GM21360 (cell line): Measurements from ENCODE around the gene POM121C.
"Not testable (repeated sequence)": the region's sequence is repeated elsewhere in the genome, so short reads cannot be mapped to it uniquely, and the experiment has no call there.

Experiments
- ATAC-seq: cut with Tn5 transposase; IDR thresholded peaks from one replicate; pipeline ENCODE4 v1.9.1; 2021; ENCODE audit warnings: mild to moderate bottlenecking, moderate library complexity; ENCODE audit not compliant: unreplicated experiment

Gene POM121C

DNA sequence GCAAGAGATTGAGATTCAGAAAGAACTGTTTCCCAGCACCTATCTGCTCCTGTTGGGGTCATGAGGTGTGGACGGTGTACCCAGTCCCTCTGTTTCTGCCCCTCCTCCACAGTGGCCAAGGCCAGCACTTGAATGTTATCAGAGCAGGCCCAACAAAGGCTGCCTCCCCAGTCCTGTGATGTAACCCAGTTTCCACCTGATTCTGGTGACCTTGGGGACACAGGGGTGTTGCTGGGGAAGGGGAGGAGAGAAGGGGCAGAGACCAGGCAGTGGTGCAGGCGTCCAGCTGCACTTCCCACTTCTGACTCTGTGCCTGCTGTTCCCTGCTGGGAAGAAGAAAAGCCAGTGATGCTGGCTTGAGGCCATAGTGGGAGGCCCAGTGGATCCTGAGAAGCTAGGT is 88.2 kb downstream of the POM121C start:
- ATAC-seq, result not testable (repeated sequence)

GRCh38 chr7:75395329-75395728 is 90.8 kb downstream of the POM121C start, which contains the start of gene TRIM73:
Gene TRIM73, plus strand, starts transcription at chr7:75395629. Its CDS starts 3,305 bp downstream, at chr7:75398934.
- not testable (repeated sequence) for ATAC-seq

DNA sequence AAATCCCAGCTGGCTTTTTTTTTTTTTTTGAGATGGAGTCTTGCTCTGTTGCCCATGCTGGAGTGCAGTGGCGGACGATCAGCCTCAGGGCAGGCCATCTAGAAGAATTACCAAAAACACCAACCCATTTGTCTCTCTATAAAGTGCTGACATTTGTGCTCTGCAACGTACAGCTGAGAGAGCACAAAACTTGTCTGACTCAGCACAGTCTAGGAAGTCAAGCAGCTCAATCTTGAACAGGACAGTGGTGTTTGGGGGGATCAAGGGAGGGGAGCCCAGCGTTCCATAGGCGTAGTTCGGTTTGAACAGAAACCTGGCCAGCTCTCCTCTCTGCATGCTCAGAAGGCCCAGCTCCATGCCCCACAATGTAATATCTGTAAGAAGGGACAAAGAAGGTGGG is 92.9 kb downstream of the POM121C start:
- not testable (repeated sequence) for ATAC-seq

DNA sequence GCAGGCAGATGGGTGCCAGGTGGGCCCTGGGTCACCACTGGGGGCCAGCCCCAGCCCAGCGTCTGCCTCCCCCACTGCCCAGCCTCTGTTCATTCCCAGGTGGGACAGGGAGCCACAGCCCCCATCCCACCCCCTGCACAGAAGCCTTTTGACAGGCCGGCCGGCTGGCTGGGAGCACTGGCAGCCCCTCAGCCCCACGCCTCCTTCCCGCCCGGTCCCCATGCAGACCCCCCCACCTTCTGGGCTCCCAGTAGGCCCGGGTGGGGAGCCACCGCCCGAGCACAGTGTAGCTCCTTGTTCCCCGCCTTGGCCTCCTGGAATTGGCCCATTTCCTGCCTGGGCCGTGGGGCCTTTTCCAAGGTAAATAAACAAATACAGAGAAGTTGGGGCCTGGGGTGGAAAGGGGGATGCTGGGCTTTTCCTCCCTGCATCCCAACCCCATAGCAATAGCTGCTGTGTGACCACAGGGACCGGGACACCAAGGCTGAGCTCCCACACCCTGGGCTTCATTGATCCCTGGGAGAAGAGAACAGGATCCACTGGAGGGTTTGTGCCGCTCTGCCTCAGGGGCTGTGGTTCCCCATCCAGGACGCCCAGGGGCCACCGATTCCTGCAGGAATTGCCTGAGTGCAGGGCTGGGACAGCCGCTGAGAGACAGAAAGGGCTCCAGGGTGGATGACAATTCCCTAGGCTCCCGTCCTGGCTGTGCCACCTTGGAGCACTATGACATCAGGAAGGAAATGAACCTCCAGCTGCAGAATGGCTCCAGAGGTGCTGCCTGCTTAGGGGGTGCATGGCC is 111.4 kb downstream of the POM121C start:
- not testable (repeated sequence) for ATAC-seq

DNA sequence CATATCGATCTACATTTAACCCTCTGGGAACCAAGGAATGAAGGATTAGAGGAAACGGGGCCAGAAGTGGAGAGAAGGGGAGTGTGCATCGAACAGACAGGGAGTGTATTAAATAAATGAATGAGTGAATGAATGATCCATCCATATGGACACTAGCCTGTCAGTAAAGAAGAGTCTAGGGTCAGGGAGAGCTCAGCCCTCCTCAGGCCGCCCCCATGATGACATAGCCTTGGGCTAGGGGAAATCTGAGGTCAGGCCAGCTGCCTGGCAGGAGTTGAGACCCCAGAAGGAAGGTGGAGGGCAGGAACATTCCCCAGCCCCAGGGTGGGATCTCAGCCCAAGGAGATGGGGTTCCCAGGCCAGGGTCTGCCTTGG is 112.0 kb downstream of the POM121C start:
- ATAC-seq, result not testable (repeated sequence)

DNA sequence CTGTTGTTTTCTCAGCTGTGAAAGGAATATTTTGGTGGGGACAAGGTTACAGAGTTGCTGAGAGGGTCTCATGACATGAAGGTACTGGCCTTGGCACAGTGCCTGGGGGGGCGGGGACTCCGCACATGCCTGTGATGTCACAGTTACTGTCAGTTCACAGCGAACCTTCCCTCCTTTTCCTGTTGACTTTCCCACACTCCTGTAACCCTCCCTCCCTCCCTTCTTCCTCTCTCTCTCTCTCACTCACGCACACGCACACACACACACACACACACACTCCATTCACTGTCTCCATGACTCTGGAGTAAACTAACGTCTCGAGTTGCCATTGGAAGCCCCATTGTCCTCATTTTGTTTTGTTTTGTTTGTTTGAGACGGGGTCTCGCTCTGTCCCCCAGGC is 118.8 kb downstream of the POM121C start:
- not testable (repeated sequence) for ATAC-seq
